Brain microvascular endothelial cell (primary cell): ENCODE measurements around the gene HIVEP1.
"Not testable (repeated sequence)": the region's sequence is repeated elsewhere in the genome, so short reads cannot be mapped to it uniquely, and the experiment has no call there.

Experiments used
- DNase-seq: peaks from one replicate; pipeline ENCODE4 v3.0.0-alpha.2; 2020
- H3K27ac ChIP-seq: fragments of 250-450 bp; sonication (Bioruptor Pico); 2 replicates; pipeline ENCODE4 v1.5.1; 2020; ENCODE audit warnings: mild to moderate bottlenecking, moderate library complexity
- H3K27me3 ChIP-seq: fragments of 250-450 bp; sonication (Bioruptor Pico); replicated peaks from 2 replicates; pipeline ENCODE4 v1.5.1; 2020; ENCODE audit warnings: mild to moderate bottlenecking
- H3K36me3 ChIP-seq: fragments of 250-450 bp; sonication (Bioruptor Pico); replicated peaks from 2 replicates; pipeline ENCODE4 v1.5.1; 2020; ENCODE audit warnings: mild to moderate bottlenecking
- H3K4me3 ChIP-seq: 2 replicates; pipeline ENCODE4 v1.5.1; 2011; ENCODE audit warnings: low read depth, mild to moderate bottlenecking, control low read depth, low read length, moderate library complexity
- in situ Hi-C: cut with HindIII; loops from 2 replicates; pipeline ENCODE4 v1.10.0; 2017; ENCODE audit warnings: low sequenced_read_pairs, low pct_ligation_motif_present
- TF ChIP-seq, protein P1 (sequence below): IDR thresholded peaks from 2 replicates; pipeline ENCODE4 v1.5.1; 2011; ENCODE audit warnings: low read depth, mild to moderate bottlenecking, moderate library complexity, low read length, control low read depth, inconsistent platforms; ENCODE audit errors: missing control alignments

Gene HIVEP1

DNA sequence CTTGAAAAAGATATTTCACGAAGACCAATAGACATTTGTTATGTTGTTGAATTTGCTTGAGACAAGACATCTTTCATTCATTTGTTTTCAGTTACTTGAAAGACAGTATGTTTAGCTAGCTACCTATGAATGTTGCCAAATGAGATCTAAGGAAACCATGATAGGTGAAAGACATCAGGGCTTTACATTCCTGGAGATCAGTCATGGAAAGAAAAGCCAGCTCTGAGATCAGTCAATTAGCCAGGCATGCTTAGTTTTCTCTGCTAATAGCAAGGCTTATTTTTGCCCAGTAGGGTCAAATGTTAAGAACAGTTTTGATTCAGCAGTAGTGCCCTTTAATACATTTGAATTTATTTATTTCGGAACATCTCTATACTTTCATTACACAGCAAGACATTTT is 161.5 kb downstream of the HIVEP1 start:
- no peaks in the 10 kb centered on the region for H3K36me3 ChIP-seq
- in situ Hi-C loops, result no loop called here
- no peak overlapping the region for H3K4me3 ChIP-seq
- DNase-seq, result no peak
- TF ChIP-seq, protein P1, sequence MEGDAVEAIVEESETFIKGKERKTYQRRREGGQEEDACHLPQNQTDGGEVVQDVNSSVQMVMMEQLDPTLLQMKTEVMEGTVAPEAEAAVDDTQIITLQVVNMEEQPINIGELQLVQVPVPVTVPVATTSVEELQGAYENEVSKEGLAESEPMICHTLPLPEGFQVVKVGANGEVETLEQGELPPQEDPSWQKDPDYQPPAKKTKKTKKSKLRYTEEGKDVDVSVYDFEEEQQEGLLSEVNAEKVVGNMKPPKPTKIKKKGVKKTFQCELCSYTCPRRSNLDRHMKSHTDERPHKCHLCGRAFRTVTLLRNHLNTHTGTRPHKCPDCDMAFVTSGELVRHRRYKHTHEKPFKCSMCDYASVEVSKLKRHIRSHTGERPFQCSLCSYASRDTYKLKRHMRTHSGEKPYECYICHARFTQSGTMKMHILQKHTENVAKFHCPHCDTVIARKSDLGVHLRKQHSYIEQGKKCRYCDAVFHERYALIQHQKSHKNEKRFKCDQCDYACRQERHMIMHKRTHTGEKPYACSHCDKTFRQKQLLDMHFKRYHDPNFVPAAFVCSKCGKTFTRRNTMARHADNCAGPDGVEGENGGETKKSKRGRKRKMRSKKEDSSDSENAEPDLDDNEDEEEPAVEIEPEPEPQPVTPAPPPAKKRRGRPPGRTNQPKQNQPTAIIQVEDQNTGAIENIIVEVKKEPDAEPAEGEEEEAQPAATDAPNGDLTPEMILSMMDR, result no peak
- no peak overlapping the region for H3K27ac ChIP-seq
- no peaks in the 10 kb centered on the region for H3K27me3 ChIP-seq

DNA sequence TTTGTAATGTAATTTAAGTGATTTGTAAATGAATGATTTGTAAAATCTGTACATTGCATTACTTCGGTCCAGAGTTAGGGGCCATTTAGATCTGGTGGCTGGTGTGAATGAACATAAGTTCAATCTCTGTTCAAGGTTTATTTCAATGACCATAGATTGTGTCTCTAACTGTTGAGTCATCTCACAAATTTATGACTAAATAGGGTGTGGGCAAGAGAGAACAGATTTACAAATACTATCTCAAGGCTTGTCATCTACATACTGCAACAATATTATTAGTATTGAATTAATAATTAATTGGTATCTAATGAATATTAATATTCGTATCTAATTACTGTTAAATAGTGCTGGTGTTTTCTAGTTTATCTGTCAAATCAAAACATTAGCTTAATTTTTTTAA is 162.8 kb downstream of the HIVEP1 start:
- TF ChIP-seq, protein P1, result no peak
- Histone ChIP-seq H3K36me3 (no peaks in the 10 kb centered on the region), H3K27me3 (no peaks in the 10 kb centered on the region), H3K4me3 (no peak overlapping the region), H3K27ac (no peak overlapping the region)
- no peak for DNase-seq
- in situ Hi-C loops, result no loop called here

DNA sequence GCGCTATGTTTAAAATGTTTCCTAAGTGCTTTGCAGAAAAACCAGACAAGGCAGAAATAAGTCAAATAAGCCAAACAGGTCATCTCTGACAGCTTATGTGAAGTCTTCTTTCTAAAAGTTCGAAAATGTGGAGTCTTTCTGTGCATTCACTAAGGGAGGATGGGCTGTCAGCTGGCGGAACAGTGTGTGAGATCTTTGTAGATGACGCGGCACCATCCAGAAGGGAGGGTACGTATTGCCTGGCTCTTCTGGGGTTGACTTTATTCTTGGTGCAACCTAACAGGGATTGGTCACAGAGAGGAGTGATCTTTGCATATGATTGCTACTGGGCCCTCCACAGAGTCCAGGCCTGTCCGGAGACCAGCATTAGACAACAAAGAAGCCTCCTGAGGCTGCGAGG is 163.5 kb downstream of the HIVEP1 start:
- TF ChIP-seq, protein P1, result no peak
- in situ Hi-C loops, result no loop called here

DNA sequence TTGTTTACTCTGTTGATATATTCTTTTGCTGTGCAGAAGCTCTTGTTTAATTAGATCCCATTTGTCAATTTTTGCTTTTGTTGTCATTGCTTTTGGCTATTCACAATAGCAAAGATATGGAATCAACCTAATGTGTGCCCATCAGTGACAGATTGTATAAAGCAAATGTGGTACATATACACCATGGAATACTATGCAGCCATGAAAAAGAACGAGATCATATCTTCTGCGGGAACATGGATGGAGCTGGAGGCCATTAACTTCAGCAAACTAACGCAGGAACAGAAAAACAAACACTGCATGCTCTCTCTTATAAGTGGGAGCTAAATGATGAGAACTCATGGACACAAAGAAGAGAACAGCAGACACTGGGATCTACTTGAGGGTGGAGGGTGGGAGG is 164.7 kb downstream of the HIVEP1 start:
- H3K4me3 ChIP-seq, DNase-seq, H3K27me3 ChIP-seq, H3K27ac ChIP-seq, H3K36me3 ChIP-seq, in situ Hi-C loops: not testable (repeated sequence)

More for the DNA sequence above, 163.5 kb downstream of the HIVEP1 start:
- no peak overlapping the region for H3K4me3 ChIP-seq
- no peak overlapping the region for H3K27ac ChIP-seq
- H3K27me3 ChIP-seq, result no peaks in the 10 kb centered on the region
- H3K36me3 ChIP-seq, result no peaks in the 10 kb centered on the region
- no peak for DNase-seq

DNA sequence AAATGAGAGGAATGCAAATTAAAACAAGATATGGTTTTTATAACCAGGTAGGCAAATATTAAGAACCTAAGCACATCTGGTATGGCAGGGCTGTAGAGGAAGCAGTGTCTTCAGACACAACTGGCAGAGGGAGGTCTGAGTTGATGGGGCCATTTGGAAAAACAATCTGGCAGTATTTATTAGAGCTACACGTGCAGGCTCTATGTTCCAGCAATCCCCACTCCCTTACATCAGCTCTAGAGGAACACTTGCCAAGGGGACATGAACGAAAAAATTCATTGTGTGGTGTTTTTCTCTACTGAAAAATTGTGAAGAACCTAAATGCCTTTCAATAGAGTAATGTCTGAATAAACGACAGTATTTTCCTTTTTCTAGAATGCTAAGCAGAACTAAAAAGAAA is 166.4 kb downstream of the HIVEP1 start:
- Histone ChIP-seq H3K4me3 (no peak overlapping the region), H3K36me3 (no peaks in the 10 kb centered on the region), H3K27ac (no peak overlapping the region), H3K27me3 (no peaks in the 10 kb centered on the region)
- no peak for DNase-seq
- in situ Hi-C loops, result no loop called here
- TF ChIP-seq, protein P1, result no peak

DNA sequence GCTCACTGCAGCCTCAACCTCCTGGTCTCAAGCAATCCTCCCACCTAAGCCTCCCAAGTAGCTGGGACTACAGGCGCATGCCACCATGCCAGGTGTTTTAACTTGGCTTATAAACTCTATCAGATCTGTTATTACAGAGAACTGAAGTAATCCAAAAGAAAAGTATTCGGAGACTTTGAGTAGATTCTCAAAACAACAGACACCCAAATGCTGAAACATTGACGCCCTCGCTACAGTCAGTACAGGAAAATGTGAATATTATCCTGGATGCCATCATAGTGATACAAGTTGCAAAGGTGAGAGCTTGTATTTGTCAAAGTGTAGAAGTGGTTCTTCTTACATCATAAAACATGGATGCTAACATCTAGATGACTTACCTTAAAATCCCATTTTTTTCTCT is 169.4 kb downstream of the HIVEP1 start:
- in situ Hi-C loops, result no loop called here
- TF ChIP-seq, protein P1, result no peak
- Histone ChIP-seq H3K36me3 (no peaks in the 10 kb centered on the region), H3K27me3 (no peaks in the 10 kb centered on the region), H3K4me3 (no peak overlapping the region), H3K27ac (no peak overlapping the region)
- DNase-seq, result no peak
